Uterus (tissue), 4 donors: ENCODE measurements around the gene MAPK7. TPM values are rescaled to one million over a fixed set of nuclear protein-coding genes. Genes with fewer than 3 reads are reported as not detected.

ENCODE experiments used
- DNase-seq, 2 donors: peaks; one replicate each; pipeline ENCODE4 v3.0.0-alpha.2; 2019 to 2020
- H3K27ac ChIP-seq, 2 donors: fragments of 200-600 bp; sonication (generic); 1 replicate in 1 of 2; 2 replicates in 1 of 2; pipeline ENCODE4 v1.5.1; 2016 to 2018
- H3K27me3 ChIP-seq, 2 donors: fragments of 200-600 bp; sonication (generic); one replicate each; pipeline ENCODE4 v1.5.1; 2018 to 2019; ENCODE audit warnings: control low read depth in 1 of 2
- H3K36me3 ChIP-seq, 2 donors: fragments of 200-600 bp; sonication (generic); one replicate each; pipeline ENCODE4 v1.5.1; 2019; ENCODE audit warnings: control low read depth in 1 of 2
- H3K4me1 ChIP-seq, 2 donors: fragments of 200-600 bp; sonication (generic); one replicate each; pipeline ENCODE4 v1.5.1; 2018 to 2019; ENCODE audit warnings: control low read depth in 1 of 2
- H3K4me3 ChIP-seq, 2 donors: fragments of 200-600 bp; sonication (generic); 1 replicate in 1 of 2; 2 replicates in 1 of 2; pipeline ENCODE4 v1.5.1; 2018 to 2019; ENCODE audit warnings: mild to moderate bottlenecking in 1 of 2
- H3K9me3 ChIP-seq, 2 donors: fragments of 200-600 bp; sonication (generic); one replicate each; pipeline ENCODE4 v1.5.1; 2019; ENCODE audit warnings: control low read depth in 1 of 2
- POLR2A ChIP-seq, 2 donors: fragments of 450-650 bp; IDR thresholded peaks; one replicate each; pipeline ENCODE4 v1.6.1; 2016; ENCODE audit warnings: antibody characterized with exemption in 2 of 2, mild to moderate bottlenecking in 1 of 2, moderate library complexity in 1 of 2
- intact Hi-C: fragments of 100-400 bp; cut with DNase I; formaldehyde crosslinking; loops from one replicate; pipeline ENCODE4 v1.15.1; 2023; ENCODE audit warnings: low total_unique reads
- total RNA-seq, 4 donors: library from RNA; depleted of rRNA in 3 of 4; stranded (reverse); fragments of >200 nt in 3 of 4; gene quantifications; one replicate each; pipeline versions ENCODE4 v1.1.0 to v1.2.4, GENCODE V29; 2014 to 2023
- TF ChIP-seq, protein P1 (sequence below), 4 experiments: fragments of 200-600 bp in 2 of 4; fragments of 450-650 bp in 2 of 4; sonication (generic) in 2 of 4; IDR thresholded peaks; one replicate each; pipeline ENCODE4 v1.5.1; 2016 to 2019; ENCODE audit warnings: antibody characterized with exemption in 4 of 4, mild to moderate bottlenecking in 2 of 4, moderate library complexity in 1 of 4
- donor health status: DM: yes; HTN: yes; CAD: no.

MAPK7 gene
- total RNA-seq, 4 donors from 2014 or later = 3.3 to 72.8 (median 18.3) TPM

DNA sequence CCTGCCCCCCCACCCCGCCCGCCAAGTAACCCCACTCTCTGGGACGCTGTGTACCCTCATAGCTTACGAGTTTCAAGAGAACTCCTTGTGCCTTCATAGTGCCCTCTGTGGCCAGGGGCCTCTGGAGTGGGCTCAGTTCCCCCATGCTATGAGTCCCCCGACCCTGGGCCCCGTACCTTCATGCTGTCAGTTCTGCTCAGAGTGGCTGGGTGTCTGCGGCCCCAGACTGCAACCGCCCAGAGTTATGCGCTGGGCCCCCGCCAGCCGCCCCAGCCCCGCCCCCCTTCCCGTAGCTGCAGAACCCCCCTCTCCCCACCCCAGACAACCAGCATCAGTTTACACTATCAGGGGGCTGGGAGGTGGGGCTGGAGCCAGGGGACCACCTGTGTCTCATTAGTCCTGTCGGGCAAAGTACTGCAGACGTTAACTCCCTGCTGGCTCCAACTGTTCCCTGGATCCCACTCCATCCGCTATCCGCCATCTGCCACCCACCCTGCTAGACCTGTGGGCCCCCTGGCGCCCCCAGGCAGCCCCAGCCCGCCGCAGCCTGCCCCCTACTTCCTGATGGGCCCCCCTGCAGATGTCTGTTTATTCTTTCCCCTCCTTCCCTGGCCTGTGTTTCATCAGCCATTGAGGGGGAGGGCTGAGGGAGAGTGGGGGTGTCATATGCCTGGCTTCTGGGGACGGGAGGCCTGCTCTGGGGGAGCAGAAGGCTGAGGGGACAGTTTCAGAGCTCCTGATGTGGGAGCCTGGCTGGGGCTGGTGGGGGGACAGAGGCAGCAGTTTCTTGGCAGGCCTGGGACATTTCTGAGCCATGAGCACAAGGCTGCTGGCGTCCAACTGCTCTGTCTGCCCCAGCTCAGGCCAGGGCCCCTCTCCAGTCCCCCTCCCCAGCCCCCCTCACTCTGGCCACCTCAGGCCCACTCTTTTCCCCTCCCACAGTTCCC is 8.9 kb downstream of the MAPK7 start, which contains the start of gene MFAP4:
Gene MFAP4 (minus strand): TSS at position 217 of the 947 bp plus-strand sequence. CDS start 35 bp downstream, at position 182.
- H3K27ac ChIP-seq = peak within 1 kb of the TSS; percentile 91 to 97
- no peaks in the 10 kb centered on the region for H3K36me3 ChIP-seq
- H3K27me3 ChIP-seq = no peaks in the 10 kb centered on the region
- peaks cover 30 to 32% of the 10 kb centered on the region in 2 donors for H3K4me1 ChIP-seq
- peak within 1 kb of the TSS; percentile 15 to 38 for H3K4me3 ChIP-seq
- no peaks in the 10 kb centered on the region for H3K9me3 ChIP-seq
- TF ChIP-seq POLR2A (IDR thresholded peaks at IDR 0.05) = peak in 1 of 2 donors; percentile 22
- TF ChIP-seq, protein P1, sequence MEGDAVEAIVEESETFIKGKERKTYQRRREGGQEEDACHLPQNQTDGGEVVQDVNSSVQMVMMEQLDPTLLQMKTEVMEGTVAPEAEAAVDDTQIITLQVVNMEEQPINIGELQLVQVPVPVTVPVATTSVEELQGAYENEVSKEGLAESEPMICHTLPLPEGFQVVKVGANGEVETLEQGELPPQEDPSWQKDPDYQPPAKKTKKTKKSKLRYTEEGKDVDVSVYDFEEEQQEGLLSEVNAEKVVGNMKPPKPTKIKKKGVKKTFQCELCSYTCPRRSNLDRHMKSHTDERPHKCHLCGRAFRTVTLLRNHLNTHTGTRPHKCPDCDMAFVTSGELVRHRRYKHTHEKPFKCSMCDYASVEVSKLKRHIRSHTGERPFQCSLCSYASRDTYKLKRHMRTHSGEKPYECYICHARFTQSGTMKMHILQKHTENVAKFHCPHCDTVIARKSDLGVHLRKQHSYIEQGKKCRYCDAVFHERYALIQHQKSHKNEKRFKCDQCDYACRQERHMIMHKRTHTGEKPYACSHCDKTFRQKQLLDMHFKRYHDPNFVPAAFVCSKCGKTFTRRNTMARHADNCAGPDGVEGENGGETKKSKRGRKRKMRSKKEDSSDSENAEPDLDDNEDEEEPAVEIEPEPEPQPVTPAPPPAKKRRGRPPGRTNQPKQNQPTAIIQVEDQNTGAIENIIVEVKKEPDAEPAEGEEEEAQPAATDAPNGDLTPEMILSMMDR (IDR thresholded peaks at IDR 0.05) = no peak
- intact Hi-C loops = no loop called here
- DNase-seq = peak; percentile 92 to 93

DNA sequence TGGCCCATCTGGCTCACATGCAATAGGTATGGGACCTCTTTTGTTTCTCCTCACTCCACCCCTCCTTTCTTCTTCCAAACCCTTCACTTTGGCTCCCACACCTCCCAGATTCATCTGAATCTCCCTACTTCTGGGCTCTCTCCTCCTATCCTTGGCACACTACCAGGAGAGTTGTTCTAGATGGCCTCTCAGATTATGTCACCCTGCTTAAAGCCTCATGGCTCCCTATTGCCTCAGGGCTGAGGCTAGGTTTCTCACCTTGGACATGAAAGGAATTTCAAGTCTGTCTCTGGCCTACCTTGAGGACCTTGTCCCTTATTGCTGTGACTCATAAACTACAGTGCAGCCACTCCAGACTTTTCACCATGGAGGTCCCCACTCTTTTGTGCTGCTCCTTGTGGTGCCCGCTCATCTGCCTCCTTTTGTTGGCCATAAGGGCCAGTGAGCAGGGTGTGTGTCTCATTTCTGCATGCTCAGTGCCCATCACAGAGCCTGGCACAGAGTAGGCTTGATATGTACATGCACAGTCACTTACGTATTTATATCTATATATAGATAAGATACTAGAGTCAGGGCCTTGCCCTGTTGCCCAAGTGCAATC is 9.7 kb downstream of the MAPK7 start:
- intact Hi-C loops = no loop called here
- no peak for DNase-seq
- TF ChIP-seq POLR2A (IDR thresholded peaks at IDR 0.05) = no peak
- TF ChIP-seq, protein P1 (IDR thresholded peaks at IDR 0.05) = no peak
- H3K27me3 ChIP-seq = no peaks in the 10 kb centered on the region
- no peak overlapping the region for H3K4me3 ChIP-seq
- H3K36me3 ChIP-seq = no peaks in the 10 kb centered on the region
- peaks cover 30 to 32% of the 10 kb centered on the region in 2 donors for H3K4me1 ChIP-seq
- peak overlapping the region; percentile 91 to 97 for H3K27ac ChIP-seq
- no peaks in the 10 kb centered on the region for H3K9me3 ChIP-seq

DNA sequence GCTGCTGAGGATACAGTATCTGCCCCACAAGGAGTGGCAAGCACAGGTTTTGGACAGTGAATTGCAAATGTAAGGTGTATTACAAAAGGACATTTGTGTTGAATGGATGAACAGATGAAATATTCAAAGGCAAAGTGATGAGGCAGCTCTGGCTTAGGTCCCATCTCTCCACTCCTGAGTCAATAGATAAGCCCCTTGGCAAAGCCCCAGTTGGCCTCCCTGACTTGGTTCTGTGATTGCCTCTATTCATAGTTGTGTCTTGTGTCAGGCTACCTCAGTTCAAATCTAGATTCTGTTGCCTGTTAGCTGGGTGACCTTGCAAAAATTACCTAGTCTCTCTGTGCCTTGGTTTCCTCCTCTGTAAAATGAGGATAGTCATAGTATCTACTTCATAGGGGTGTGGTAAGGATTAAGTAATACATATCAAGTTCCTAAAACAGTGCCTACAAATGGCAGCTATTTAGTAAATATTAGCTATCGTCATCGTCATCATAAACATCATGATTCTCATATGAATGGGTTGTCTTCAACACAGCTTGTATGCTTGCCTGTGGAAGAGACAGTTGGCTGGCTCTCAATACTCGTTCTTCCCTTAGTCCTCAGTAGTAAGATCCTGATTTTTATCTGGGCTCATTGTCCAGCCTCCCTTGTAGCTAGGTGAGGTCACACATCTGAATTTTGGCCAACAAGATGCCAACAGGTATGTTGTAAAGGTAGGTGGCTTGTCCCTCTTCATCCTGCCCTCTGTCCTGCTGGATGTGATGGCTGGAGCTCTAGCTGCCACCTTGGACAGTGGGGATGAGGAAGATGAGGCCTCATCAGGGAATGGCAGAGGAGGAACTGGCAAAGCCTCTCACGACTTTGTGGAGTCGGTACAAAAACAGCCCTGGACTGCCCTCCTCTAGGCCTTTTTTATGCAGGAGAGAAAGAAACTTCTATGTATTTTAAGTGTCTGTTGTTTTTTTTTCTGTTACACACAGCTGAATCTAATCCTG is 10.8 kb downstream of the MAPK7 start:
- H3K4me3 ChIP-seq = no peak overlapping the region
- peak; percentile 55 to 69 for DNase-seq

DNA sequence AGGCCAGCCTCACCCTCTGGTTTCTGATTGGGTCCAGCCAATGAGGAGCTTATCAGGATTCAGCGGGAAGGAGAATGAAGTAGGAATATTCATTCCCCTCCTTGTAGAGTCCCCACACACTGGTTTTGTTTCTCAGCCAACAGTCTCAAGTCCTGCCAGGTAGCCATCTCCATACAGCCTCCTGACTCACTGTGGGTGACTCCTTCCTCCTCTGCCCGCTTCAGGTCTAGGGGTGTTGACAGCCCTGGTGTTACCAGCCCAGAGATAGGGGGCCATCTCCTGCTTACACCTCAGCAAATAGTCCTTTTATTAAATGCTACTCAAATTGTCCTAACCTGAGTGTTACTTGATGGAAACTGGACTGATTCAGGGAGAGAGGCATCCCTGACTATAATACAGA is 12.7 kb downstream of the MAPK7 start:
- DNase-seq = peak in 1 of 2 donors; percentile 19
- Histone ChIP-seq H3K4me1 (peaks cover 11 to 16% of the 10 kb centered on the region in 2 donors), H3K36me3 (no peaks in the 10 kb centered on the region), H3K27me3 (no peaks in the 10 kb centered on the region), H3K27ac (peak overlapping the region; percentile 42 to 91), H3K9me3 (no peaks in the 10 kb centered on the region), H3K4me3 (no peak overlapping the region)
- intact Hi-C loops = no loop called here
- no peak for TF ChIP-seq POLR2A (IDR thresholded peaks at IDR 0.05)
- TF ChIP-seq, protein P1 (IDR thresholded peaks at IDR 0.05) = no peak

More for the DNA sequence above, 10.8 kb downstream of the MAPK7 start:
- H3K27ac ChIP-seq = peak overlapping the region; percentile 91 to 97
- no peaks in the 10 kb centered on the region for H3K9me3 ChIP-seq
- peaks cover 26 to 29% of the 10 kb centered on the region in 2 donors for H3K4me1 ChIP-seq
- intact Hi-C loops = no loop called here
- no peaks in the 10 kb centered on the region for H3K36me3 ChIP-seq
- TF ChIP-seq, protein P1 (IDR thresholded peaks at IDR 0.05) = no peak
- TF ChIP-seq POLR2A (IDR thresholded peaks at IDR 0.05) = no peak
- H3K27me3 ChIP-seq = no peaks in the 10 kb centered on the region
